A673 (cell line): Measurements from ENCODE around the gene ZNF214. TPM values are rescaled to one million over a fixed set of nuclear protein-coding genes. Genes with fewer than 3 reads are reported as not detected.

Experiments
- BruUV-seq: library from RNA; stranded (reverse); fragments of 400-500 nt; replicated peaks from 2 replicates; lab custom pipeline; 2021; lab: Mats Ljungman, UMichigan
- CTCF ChIA-PET: fragments of 300-600 bp; sonication (Branson Sonifier 250); formaldehyde crosslinking; loops from one replicate; lab custom pipeline; 2022; ENCODE audit warnings: antibody characterized with exemption; lab: Charles Lee
- POLR2A ChIA-PET: fragments of 300-600 bp; sonication (Branson Sonifier 250); formaldehyde crosslinking; loops from one replicate; lab custom pipeline; 2022; ENCODE audit warnings: antibody characterized with exemption; ENCODE audit not compliant: low non-redundant PET; lab: Charles Lee
- DNase-seq: peaks from one replicate; pipeline ENCODE4 v3.0.0-alpha.2; 2015; ENCODE audit warnings: low spot score
- H3K27ac ChIP-seq: fragments of 200-600 bp; sonication (generic); 2 replicates; pipeline ENCODE4 v1.5.1; 2016; ENCODE audit warnings: mixed run types, low read depth, mild to moderate bottlenecking, mixed read lengths, antibody characterized with exemption, low read length; ENCODE audit not compliant: poor library complexity, severe bottlenecking
- H3K27me3 ChIP-seq: fragments of 200-600 bp; sonication (generic); replicated peaks from 2 replicates; pipeline ENCODE4 v1.6.1; 2017; ENCODE audit warnings: mixed run types, low read depth, mild to moderate bottlenecking, mixed read lengths, antibody characterized with exemption, low read length; ENCODE audit not compliant: insufficient read depth, poor library complexity
- H3K36me3 ChIP-seq: fragments of 200-600 bp; sonication (generic); 2 replicates; pipeline ENCODE4 v1.6.1; 2016; ENCODE audit warnings: mixed run types, mild to moderate bottlenecking, mixed read lengths, antibody characterized with exemption, low read length; ENCODE audit not compliant: insufficient read depth, poor library complexity, severe bottlenecking
- H3K4me1 ChIP-seq: fragments of 200-600 bp; sonication (generic); 2 replicates; pipeline ENCODE4 v1.6.1; 2017; ENCODE audit warnings: mixed run types, mild to moderate bottlenecking, mixed read lengths, antibody characterized with exemption, low read length; ENCODE audit not compliant: insufficient read depth, poor library complexity, severe bottlenecking
- H3K4me3 ChIP-seq: fragments of 200-600 bp; sonication (generic); 2 replicates; pipeline ENCODE4 v1.5.1; 2016; ENCODE audit warnings: low read depth, mixed run types, mild to moderate bottlenecking, mixed read lengths, low read length; ENCODE audit not compliant: poor library complexity, severe bottlenecking
- H3K9me3 ChIP-seq: fragments of 200-600 bp; sonication (generic); 2 replicates; pipeline ENCODE4 v1.6.1; 2016; ENCODE audit warnings: mixed run types, low read depth, mild to moderate bottlenecking, mixed read lengths, antibody characterized with exemption, low read length; ENCODE audit not compliant: poor library complexity, severe bottlenecking
- CTCF ChIP-seq: fragments of 300-800, 200-600 bp; sonication (generic); conservative IDR thresholded peaks from 2 replicates; pipeline ENCODE4 v1.5.1; 2017; ENCODE audit warnings: low read depth, mild to moderate bottlenecking, antibody characterized with exemption, low read length, moderate library complexity, mixed read lengths
- EZH2 ChIP-seq: fragments of 200-600 bp; sonication (generic); IDR thresholded peaks from 2 replicates; pipeline ENCODE4 v1.6.1; 2017; ENCODE audit warnings: borderline replicate concordance, low read depth, mild to moderate bottlenecking, mixed read lengths, antibody characterized with exemption, low read length; ENCODE audit not compliant: poor library complexity, severe bottlenecking
- intact Hi-C: fragments of 100-400 bp; cut with micrococcal nuclease; formaldehyde crosslinking; loops from one replicate; pipeline ENCODE4 v1.10.0; 2022; ENCODE audit not compliant: unreplicated experiment
- total RNA-seq: library from RNA; stranded (reverse); gene quantifications from 2 replicates; pipeline ENCODE4 v1.2.3, GENCODE V29; 2021

ZNF214 gene
- total RNA-seq, 1 experiment from 2014 or later: 0.17 TPM

GRCh38 chr11:7046474-7047175 is 26.5 kb upstream of the ZNF214 start:
- no TSS peak for BruUV-seq
- H3K36me3 ChIP-seq: no peaks in the 10 kb centered on the region
- no peaks in the 10 kb centered on the region for H3K27me3 ChIP-seq
- DNase-seq: no peak
- no peaks in the 10 kb centered on the region for H3K9me3 ChIP-seq
- ChIA-PET CTCF (no interaction called here), POLR2A (no interaction called here)
- no peak overlapping the region for H3K4me3 ChIP-seq
- H3K4me1 ChIP-seq: no peaks in the 10 kb centered on the region
- H3K27ac ChIP-seq: no peak overlapping the region
- intact Hi-C loops: no loop called here
- no peak for TF ChIP-seq EZH2
- TF ChIP-seq CTCF: no peak

GRCh38 chr11:7034019-7034418 is 13.9 kb upstream of the ZNF214 start:
- no TSS peak for BruUV-seq
- Histone ChIP-seq H3K27ac (no peak overlapping the region), H3K4me3 (no peak overlapping the region), H3K4me1 (no peaks in the 10 kb centered on the region), H3K27me3 (no peaks in the 10 kb centered on the region), H3K9me3 (no peaks in the 10 kb centered on the region), H3K36me3 (no peaks in the 10 kb centered on the region)
- ChIA-PET POLR2A (no interaction called here), CTCF (no interaction called here)
- DNase-seq: no peak
- intact Hi-C loops: no loop called here
- TF ChIP-seq CTCF: no peak
- TF ChIP-seq EZH2: no peak

GRCh38 chr11:7032692-7033091 is 12.5 kb upstream of the ZNF214 start:
- TF ChIP-seq EZH2 (no peak), CTCF (no peak)
- BruUV-seq: no TSS peak
- ChIA-PET POLR2A (no interaction called here), CTCF (no interaction called here)
- Histone ChIP-seq H3K36me3 (no peaks in the 10 kb centered on the region), H3K9me3 (no peaks in the 10 kb centered on the region), H3K4me1 (no peaks in the 10 kb centered on the region), H3K27me3 (no peaks in the 10 kb centered on the region), H3K4me3 (no peak overlapping the region), H3K27ac (no peak overlapping the region)
- intact Hi-C loops: no loop called here
- DNase-seq: no peak
